Raji (cell line): ENCODE measurements around the gene KIF13A.

Source experiments
- POLR2A ChIP-seq: IDR thresholded peaks from 2 replicates; pipeline ENCODE4 v1.6.1; 2011; ENCODE audit warnings: low read depth, low read length, control low read depth; ENCODE audit not compliant: insufficient read depth

KIF13A gene

GRCh38 chr6:17904491-17905120, 82.8 kb downstream of the KIF13A start:
- no peak for TF ChIP-seq POLR2A

- no peak for TF ChIP-seq POLR2A
Observed at GRCh38 chr6:17902974-17903373, 84.5 kb downstream of the KIF13A start.

- no peak for TF ChIP-seq POLR2A
Observed at GRCh38 chr6:17901493-17901892, 85.9 kb downstream of the KIF13A start.

- no peak for TF ChIP-seq POLR2A
Observed at GRCh38 chr6:17900011-17900410, 87.4 kb downstream of the KIF13A start.

GRCh38 chr6:17899491-17899890, 87.9 kb downstream of the KIF13A start:
- no peak for TF ChIP-seq POLR2A

GRCh38 chr6:17897681-17898080, 89.8 kb downstream of the KIF13A start:
- TF ChIP-seq POLR2A, result no peak

GRCh38 chr6:17894905-17895304, 92.5 kb downstream of the KIF13A start:
- no peak for TF ChIP-seq POLR2A

GRCh38 chr6:17894191-17894590, 93.2 kb downstream of the KIF13A start:
- TF ChIP-seq POLR2A, result no peak

GRCh38 chr6:17892097-17892686, 95.2 kb downstream of the KIF13A start:
- no peak for TF ChIP-seq POLR2A

- TF ChIP-seq POLR2A, result no peak
Observed at GRCh38 chr6:17890309-17890708, 97.1 kb downstream of the KIF13A start.

GRCh38 chr6:17886891-17887290, 100.5 kb downstream of the KIF13A start:
- no peak for TF ChIP-seq POLR2A

GRCh38 chr6:17885889-17886576, 101.4 kb downstream of the KIF13A start:
- no peak for TF ChIP-seq POLR2A

- no peak for TF ChIP-seq POLR2A
Observed at GRCh38 chr6:17884498-17885478, 102.6 kb downstream of the KIF13A start.

- no peak for TF ChIP-seq POLR2A
Observed at GRCh38 chr6:17883665-17884497, 103.6 kb downstream of the KIF13A start.
